Erythroblast (primary cell): ENCODE measurements around the gene CLRN3.

Source experiments
- DNase-seq, 2 experiments: peaks; one replicate each; lab custom pipeline; 2025; lab: John Stamatoyannopoulos, UW
- GATA1 ChIP-seq: IDR thresholded peaks from 2 replicates; pipeline ENCODE4 v1.6.1; 2011; ENCODE audit warnings: low read depth, mild to moderate bottlenecking, control low read depth, low read length, moderate library complexity
- POLR2A ChIP-seq: IDR thresholded peaks from 2 replicates; pipeline ENCODE4 v1.6.1; 2011; ENCODE audit warnings: mild to moderate bottlenecking, low read length

The CLRN3 gene, protein sequence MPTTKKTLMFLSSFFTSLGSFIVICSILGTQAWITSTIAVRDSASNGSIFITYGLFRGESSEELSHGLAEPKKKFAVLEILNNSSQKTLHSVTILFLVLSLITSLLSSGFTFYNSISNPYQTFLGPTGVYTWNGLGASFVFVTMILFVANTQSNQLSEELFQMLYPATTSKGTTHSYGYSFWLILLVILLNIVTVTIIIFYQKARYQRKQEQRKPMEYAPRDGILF

DNA sequence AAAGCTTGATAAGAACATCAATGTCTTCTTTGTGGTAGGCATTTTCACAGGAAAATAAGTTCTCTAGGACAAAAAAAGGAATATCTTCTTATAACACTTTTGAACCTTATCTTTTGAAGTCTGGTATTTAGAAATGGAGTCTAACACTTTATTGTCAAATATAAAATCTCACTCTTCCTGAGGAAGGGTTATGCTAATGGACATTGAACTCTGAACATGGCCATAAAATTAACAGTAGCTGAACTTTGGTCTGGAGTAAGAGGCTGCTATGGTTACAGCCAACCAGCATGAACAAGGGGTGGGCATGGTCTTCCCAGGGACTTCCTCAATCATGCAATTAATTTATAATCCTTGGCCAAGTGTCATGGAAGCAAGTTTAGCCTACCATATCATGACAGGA lies at the start of gene CLRN3:
Gene CLRN3, minus strand, starts transcription at position 199 of the 400 bp plus-strand sequence. Its CDS starts 157 bp downstream, at position 42.
- TF ChIP-seq GATA1 (no peak), POLR2A (no peak)
- no peak for DNase-seq

DNA sequence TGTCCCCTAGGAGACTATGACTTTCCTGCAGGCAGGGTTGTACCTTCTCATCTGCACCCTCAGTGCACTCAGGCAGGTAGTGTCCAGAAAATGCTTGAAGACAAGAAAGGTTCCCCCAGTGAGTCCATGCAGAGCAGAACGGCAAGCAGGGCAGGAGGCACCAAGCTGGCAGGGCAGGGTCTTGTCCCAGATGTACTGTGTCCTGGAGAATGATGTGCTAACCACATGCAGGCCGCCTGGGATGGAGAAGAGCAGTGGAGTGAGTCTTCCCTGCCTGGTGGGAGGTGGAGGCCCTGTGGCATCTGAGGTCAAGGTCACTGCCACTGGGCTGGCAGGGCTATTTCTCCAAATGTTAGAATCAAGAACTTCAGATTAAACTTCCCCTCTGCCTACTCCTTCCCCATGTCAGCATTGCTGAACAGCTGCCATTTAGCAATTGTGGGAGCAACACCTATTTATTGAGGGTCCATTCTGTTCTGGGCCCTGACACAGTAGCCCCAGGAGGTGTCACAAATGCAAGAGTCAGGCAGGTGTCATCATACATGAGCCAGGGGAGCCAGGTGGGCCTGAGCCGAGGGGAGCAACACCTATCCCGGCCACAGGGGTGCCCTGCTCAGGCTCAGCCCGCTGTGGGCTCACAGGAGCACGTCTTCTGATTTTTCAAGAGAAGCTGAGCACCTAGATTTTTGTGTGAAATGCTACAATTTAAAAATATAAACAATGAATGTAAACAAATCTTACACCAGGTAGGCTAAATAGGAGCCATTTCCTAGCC lies 48.3 kb upstream of the CLRN3 start:
- no peak for DNase-seq
- TF ChIP-seq POLR2A (no peak), GATA1 (no peak)

GRCh38 chr10:127939786-127940330 lies 47.1 kb upstream of the CLRN3 start:
- no peak for DNase-seq
- no peak for TF ChIP-seq POLR2A
- TF ChIP-seq GATA1 = no peak

- no peak for TF ChIP-seq GATA1
- TF ChIP-seq POLR2A = no peak
- no peak for DNase-seq
Measured at GRCh38 chr10:127937915-127938463, 45.2 kb upstream of the CLRN3 start.

DNA sequence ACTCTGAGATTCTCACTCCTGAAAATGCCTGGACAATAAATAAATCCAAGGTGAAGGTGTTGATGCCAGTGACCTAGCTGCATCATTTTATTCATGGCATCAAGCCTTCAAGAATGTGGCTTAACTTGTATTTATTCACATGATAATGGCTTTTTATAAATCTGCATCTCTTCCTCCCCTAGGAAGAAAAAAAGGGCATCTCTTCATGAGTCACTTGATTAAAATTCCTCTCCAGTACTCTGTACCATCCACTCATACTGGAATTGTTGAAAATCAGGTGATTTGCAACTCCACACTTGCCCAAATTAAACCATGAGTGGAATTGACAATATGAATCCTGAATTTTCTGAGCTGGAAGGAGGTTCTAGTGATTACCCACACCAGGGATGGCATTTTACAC lies 44.3 kb upstream of the CLRN3 start:
- TF ChIP-seq GATA1 = no peak
- no peak for TF ChIP-seq POLR2A
- no peak for DNase-seq

GRCh38 chr10:127935071-127935561 lies 42.4 kb upstream of the CLRN3 start:
- DNase-seq = no peak
- no peak for TF ChIP-seq GATA1
- no peak for TF ChIP-seq POLR2A

DNA sequence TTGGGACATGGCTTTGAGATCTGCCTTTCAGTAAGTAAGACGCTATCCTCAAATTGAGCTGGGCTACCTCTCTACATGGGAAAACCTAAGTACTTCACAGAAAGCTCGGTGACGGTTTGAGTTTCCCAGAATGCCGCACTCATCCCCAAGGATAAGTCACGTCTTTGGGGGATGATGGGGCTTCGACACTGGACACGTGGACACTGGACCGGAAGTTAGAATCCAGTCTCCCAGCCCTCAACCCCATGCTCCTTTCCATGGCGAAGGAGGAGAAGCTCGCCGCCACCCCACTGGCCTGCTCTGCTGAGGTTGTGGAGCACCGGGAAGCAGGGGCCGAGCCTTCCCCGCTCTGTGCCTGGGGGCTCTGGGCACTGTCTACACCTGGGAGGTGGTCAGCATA lies 41.6 kb upstream of the CLRN3 start:
- TF ChIP-seq GATA1 = no peak
- no peak for TF ChIP-seq POLR2A

DNA sequence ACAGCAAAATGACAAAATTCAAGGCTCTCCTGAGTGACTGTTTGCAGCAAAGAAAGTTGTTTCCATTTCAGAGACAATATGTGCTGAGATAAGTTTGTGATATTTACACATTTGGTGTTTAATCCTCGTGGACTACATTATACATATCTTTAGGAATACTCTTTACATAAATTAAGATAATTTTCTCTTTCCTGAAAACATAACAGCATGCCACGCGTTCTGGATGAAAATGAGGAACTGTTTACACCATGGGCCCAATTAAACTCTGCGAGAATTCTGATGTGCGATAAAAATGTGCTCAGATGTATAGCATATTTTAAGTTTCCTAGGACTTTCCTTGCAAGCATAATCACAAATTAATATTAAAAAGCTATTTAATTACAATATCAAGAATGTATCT lies 40.5 kb upstream of the CLRN3 start:
- DNase-seq = no peak
- TF ChIP-seq POLR2A = no peak
- no peak for TF ChIP-seq GATA1

More for the DNA sequence above, 41.6 kb upstream of the CLRN3 start:
- DNase-seq = no peak

GRCh38 chr10:127932521-127933270 lies 40.0 kb upstream of the CLRN3 start:
- no peak for TF ChIP-seq GATA1
- TF ChIP-seq POLR2A = no peak
- DNase-seq = no peak

DNA sequence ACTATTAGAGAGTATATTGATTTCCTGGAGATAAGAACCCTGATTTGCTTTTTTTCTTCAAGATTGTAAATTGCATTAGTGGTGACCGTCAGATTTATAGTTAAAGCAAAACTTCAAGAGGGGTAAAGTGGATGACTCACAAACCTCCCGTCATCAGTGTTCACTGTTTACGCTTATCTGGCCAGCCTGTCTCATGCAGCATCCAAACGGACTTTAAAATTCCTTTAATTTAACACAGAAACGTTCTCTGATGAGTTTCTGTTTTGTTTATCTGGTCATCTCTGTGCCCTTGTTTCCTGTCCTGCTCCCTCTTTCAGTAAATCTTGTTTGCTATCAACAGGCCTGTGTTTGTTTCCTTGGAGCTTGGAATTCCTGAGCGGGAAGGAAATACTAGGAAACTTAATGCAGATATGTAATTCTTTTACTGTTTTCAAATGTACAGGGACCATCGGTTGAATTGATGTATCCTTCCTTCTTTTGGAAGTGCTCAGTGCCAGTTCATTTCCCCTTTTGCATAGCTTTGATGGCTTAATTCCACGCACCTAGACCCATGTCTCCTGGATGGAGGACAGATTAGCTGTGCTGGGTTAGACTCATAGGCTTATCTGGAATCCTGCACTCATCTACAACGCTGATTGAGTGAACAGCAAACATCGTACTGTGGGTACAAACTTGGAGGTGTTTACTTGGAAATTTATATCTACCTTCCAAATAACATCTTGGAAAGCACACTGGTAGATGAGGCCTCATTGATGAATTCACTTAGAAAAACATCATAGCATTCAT lies 35.5 kb upstream of the CLRN3 start:
- TF ChIP-seq GATA1 (no peak), POLR2A (no peak)
- no peak for DNase-seq

DNA sequence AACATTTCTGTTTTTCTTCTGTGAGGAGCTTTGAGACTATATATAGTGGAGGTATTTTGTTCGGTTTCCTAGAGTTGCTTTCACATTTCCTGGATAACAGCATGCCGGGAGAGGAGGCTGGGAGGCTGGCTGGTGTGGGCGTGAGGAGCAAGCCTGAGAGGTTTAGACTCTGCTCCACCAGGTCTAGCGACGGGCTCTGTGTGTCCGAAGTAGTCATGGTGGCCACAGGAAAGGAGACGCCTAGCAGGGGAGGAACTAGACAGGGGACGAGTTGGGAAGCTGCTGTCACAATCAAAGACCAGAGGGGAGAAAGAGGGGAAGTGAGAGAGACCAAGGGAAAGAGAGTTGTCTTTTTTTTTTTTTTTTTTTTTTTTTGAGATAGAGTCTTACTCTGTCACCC lies 33.7 kb upstream of the CLRN3 start:
- no peak for TF ChIP-seq POLR2A
- TF ChIP-seq GATA1 = no peak
- no peak for DNase-seq

- TF ChIP-seq POLR2A (no peak), GATA1 (no peak)
Measured at GRCh38 chr10:127925471-127926207, 32.9 kb upstream of the CLRN3 start.

DNA sequence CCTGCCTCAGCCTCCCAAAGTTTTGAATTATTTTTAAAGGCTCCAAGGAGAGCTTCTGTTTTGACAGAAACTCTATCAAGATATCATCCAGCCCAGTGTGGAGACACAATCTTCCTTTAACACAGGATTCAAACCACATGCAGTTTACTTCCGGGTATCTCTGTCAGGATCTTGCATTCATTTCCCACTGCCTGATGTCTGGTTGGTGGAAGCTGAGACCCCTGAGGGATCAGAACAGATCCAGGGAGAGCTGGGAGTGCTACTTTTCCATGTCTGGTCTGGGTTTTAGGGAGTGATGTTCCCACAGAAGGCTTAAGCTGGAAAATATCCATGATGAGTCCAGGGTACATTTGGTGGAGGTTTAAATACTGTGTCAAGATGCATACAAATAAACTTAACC lies 30.9 kb upstream of the CLRN3 start:
- no peak for TF ChIP-seq GATA1
- no peak for TF ChIP-seq POLR2A
- no peak for DNase-seq

More at GRCh38 chr10:127925471-127926207, 32.9 kb upstream of the CLRN3 start:
- DNase-seq = no peak
